NCI-H526 (cell line): Measurements from ENCODE around the gene ZNF793.

Experiments used
- DNase-seq, 2 experiments: peaks; one replicate each; lab custom pipeline; 2025; lab: John Stamatoyannopoulos, UW

The ZNF793 gene

DNA sequence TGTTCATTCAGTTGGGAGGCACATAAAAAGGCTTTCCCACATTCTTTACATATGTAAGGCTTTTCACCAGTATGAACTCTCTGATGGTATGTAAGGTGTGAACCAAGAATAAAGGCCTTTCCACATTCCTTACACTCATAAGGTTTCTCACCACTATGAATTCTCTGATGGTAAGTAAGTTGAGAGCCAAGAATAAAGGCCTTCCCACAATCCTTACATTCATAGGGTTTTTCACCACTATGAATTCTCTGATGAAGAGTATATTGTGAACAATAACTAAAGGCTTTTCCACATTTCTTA is 58.6 kb downstream of the ZNF793 start:
- DNase-seq: no peak

DNA sequence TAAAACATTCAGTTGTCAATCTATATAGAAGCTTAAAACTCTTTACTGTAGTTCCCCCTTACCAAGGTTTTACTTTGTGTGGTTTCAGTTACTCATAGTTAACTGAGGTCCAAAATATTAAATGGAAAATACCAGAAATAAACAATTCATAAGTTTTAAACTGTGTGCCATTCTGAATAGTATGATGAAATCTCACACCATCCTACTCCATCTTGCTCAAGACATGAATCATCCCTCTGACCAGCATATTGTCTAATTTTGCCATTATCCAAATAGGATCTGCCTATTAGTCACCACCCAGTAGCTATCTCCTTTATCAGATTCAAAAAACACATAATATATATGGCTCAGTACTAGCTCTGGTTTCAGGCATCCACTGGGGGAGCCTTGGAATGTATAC is 65.5 kb downstream of the ZNF793 start:
- no peak for DNase-seq

DNA sequence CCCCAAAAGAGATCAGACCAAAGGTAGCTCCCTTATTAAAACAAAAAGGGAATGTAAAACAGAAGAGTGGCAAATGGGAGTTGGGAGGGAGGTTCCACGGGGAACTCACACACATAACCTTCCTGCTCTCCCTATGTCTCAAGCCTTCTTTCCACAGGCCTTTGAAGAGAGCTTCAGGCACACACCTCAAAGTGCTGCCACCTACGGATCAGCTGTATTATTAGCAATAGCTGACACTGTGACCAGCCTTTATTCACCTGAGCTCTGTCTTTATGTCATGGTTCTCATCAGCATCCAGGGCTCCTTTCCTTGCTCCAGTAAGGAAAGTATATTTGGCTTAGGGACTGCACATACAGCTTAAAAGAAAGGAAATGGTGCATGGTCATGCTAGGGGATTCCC is 76.6 kb downstream of the ZNF793 start:
- no peak for DNase-seq
